WTC11 (cell line): ENCODE results near the gene OR6K2. TPM values are rescaled to one million over a fixed set of nuclear protein-coding genes. Genes with fewer than 3 reads are reported as not detected.

ENCODE experiments used
- ATAC-seq: fragments of 200-7000 bp; cut with Tn5 transposase; 2 replicates; pipeline ENCODE4 v1.10.0; 2021; ENCODE audit warnings: mild to moderate bottlenecking, moderate library complexity
- CTCF ChIA-PET: fragments of 300-600 bp; sonication (Branson Sonifier 250); formaldehyde crosslinking; loops from one replicate; lab custom pipeline; 2021; ENCODE audit warnings: antibody characterized with exemption; lab: Charles Lee
- POLR2A ChIA-PET: fragments of 350-600 bp; sonication (Branson Sonifier 250); formaldehyde crosslinking; loops from one replicate; lab custom pipeline; 2021; ENCODE audit warnings: antibody characterized with exemption; lab: Charles Lee
- DNase-seq: peaks from one replicate; pipeline ENCODE4 v3.0.0; 2021; ENCODE audit warnings: low spot score
- H3K27ac Mint-ChIP-seq: 2 replicates; pipeline ENCODE4 v1.8.0; 2021; ENCODE audit warnings: mixed read lengths
- H3K27me3 Mint-ChIP-seq: 2 replicates; pipeline ENCODE4 v1.8.0; 2021; ENCODE audit warnings: low read depth, mild to moderate bottlenecking, moderate library complexity, mixed read lengths
- H3K36me3 Mint-ChIP-seq: 2 replicates; pipeline ENCODE4 v1.8.0; 2021; ENCODE audit warnings: mixed read lengths
- H3K4me1 Mint-ChIP-seq: 2 replicates; pipeline ENCODE4 v1.8.0; 2022; ENCODE audit warnings: mixed read lengths
- H3K4me3 Mint-ChIP-seq: 2 replicates; pipeline ENCODE4 v1.8.0; 2021; ENCODE audit warnings: mild to moderate bottlenecking, moderate library complexity, mixed read lengths
- H3K9me3 Mint-ChIP-seq: 2 replicates; pipeline ENCODE4 v1.8.0; 2021; ENCODE audit warnings: mixed read lengths
- ARID4B ChIP-seq: sonication (generic); formaldehyde crosslinking; IDR thresholded peaks from 2 replicates; pipeline ENCODE4 v1.8.0; 2023; ENCODE audit warnings: missing genetic modification reagents, mild to moderate bottlenecking, borderline replicate concordance
- FOXP4 ChIP-seq: sonication (generic); formaldehyde crosslinking; IDR thresholded peaks from 2 replicates; pipeline ENCODE4 v1.8.0; 2022; ENCODE audit warnings: mild to moderate bottlenecking, missing genetic modification reagents
- GRHL2 ChIP-seq: fragments of 250-450 bp; sonication (Bioruptor Pico); IDR thresholded peaks from 2 replicates; pipeline ENCODE4 v1.8.0; 2022; ENCODE audit warnings: mild to moderate bottlenecking, moderate library complexity; ENCODE audit not compliant: insufficient replicate concordance, severe bottlenecking
- HMGA2 ChIP-seq: fragments of 250-450 bp; sonication (Bioruptor Pico); IDR thresholded peaks from 2 replicates; pipeline ENCODE4 v1.4.0; 2021; ENCODE audit warnings: mild to moderate bottlenecking, moderate library complexity
- JAZF1 ChIP-seq: fragments of 250-450 bp; sonication (Bioruptor Pico); IDR thresholded peaks from 2 replicates; pipeline ENCODE4 v1.9.0; 2021; ENCODE audit warnings: moderate library complexity, mild to moderate bottlenecking, inconsistent platforms
- JUN ChIP-seq: sonication (generic); formaldehyde crosslinking; IDR thresholded peaks from 2 replicates; pipeline ENCODE4 v1.8.0; 2023; ENCODE audit warnings: mild to moderate bottlenecking, missing genetic modification reagents
- MXD4 ChIP-seq: fragments of 250-450 bp; sonication (Bioruptor Pico); IDR thresholded peaks from 2 replicates; pipeline ENCODE4 v1.8.0; 2021; ENCODE audit warnings: mild to moderate bottlenecking, moderate library complexity, borderline replicate concordance
- MYBL2 ChIP-seq: sonication (generic); formaldehyde crosslinking; IDR thresholded peaks from 2 replicates; pipeline ENCODE4 v1.8.1; 2023; ENCODE audit warnings: mild to moderate bottlenecking, moderate library complexity, missing genetic modification reagents
- NR2C2 ChIP-seq: sonication (generic); formaldehyde crosslinking; IDR thresholded peaks from 2 replicates; pipeline ENCODE4 v1.8.0; 2022; ENCODE audit warnings: mild to moderate bottlenecking, missing genetic modification reagents
- OVOL2 ChIP-seq: fragments of 250-450 bp; sonication (Bioruptor Pico); IDR thresholded peaks from 2 replicates; pipeline ENCODE4 v1.9.0; 2021; ENCODE audit warnings: mild to moderate bottlenecking, borderline replicate concordance
- RELA ChIP-seq: sonication (generic); formaldehyde crosslinking; IDR thresholded peaks from 2 replicates; pipeline ENCODE4 v1.8.1; 2022; ENCODE audit warnings: missing genetic modification reagents, mild to moderate bottlenecking, borderline replicate concordance
- TCF7 ChIP-seq: sonication (generic); formaldehyde crosslinking; IDR thresholded peaks from 2 replicates; pipeline ENCODE4 v1.8.0; 2022; ENCODE audit warnings: mild to moderate bottlenecking, low read depth, missing genetic modification reagents, moderate library complexity
- TP53 ChIP-seq: sonication (generic); formaldehyde crosslinking; IDR thresholded peaks from 2 replicates; pipeline ENCODE4 v1.8.1; 2023; ENCODE audit warnings: mild to moderate bottlenecking, missing genetic modification reagents
- ZNF232 ChIP-seq: sonication (generic); formaldehyde crosslinking; IDR thresholded peaks from 2 replicates; pipeline ENCODE4 v1.8.0; 2022; ENCODE audit warnings: mild to moderate bottlenecking, missing genetic modification reagents
- ZNF317 ChIP-seq: sonication (generic); formaldehyde crosslinking; IDR thresholded peaks from 2 replicates; pipeline ENCODE4 v1.8.1; 2023; ENCODE audit warnings: low read depth, mild to moderate bottlenecking, moderate library complexity, missing genetic modification reagents, borderline replicate concordance
- ZNF532 ChIP-seq: fragments of 250-450 bp; sonication (Bioruptor Pico); IDR thresholded peaks from 2 replicates; pipeline ENCODE4 v1.9.0; 2021; ENCODE audit warnings: mild to moderate bottlenecking, borderline replicate concordance
- ZSCAN18 ChIP-seq: fragments of 250-450 bp; sonication (Bioruptor Pico); IDR thresholded peaks from 2 replicates; pipeline ENCODE4 v2.1.2; 2022; ENCODE audit warnings: mild to moderate bottlenecking, moderate library complexity
- total RNA-seq: library from RNA; stranded (reverse); gene quantifications from 3 replicates; pipeline ENCODE4 v1.2.3, GENCODE V29; 2021

Gene OR6K2
- total RNA-seq, 1 experiment from 2014 or later = not detected

GRCh38 chr1:158686111-158687009 lies 14.1 kb downstream of the OR6K2 start, which contains the start of gene SPTA1 (continued):
- TF ChIP-seq FOXP4 (CRISPR knock-in tag) (no peak), TP53 (CRISPR knock-in tag) (no peak), TCF7 (no peak), HMGA2 (CRISPR knock-in tag) (no peak), RELA (CRISPR knock-in tag) (no peak)

GRCh38 chr1:158685085-158685484 lies 15.4 kb downstream of the OR6K2 start:
- ATAC-seq (no peak), DNase-seq (no peak)

More at GRCh38 chr1:158685085-158685484, 15.4 kb downstream of the OR6K2 start:
- no peak overlapping the region for H3K27ac Mint-ChIP-seq
- H3K27me3 Mint-ChIP-seq = no peaks in the 10 kb centered on the region
- H3K4me3 Mint-ChIP-seq = no peak overlapping the region
- H3K4me1 Mint-ChIP-seq = no peaks in the 10 kb centered on the region
- no peaks in the 10 kb centered on the region for H3K36me3 Mint-ChIP-seq
- no peak for TF ChIP-seq MXD4 (CRISPR knock-in tag)
- no peak for TF ChIP-seq MYBL2 (CRISPR knock-in tag)
- no peak for TF ChIP-seq ARID4B (CRISPR knock-in tag)
- TF ChIP-seq NR2C2 (CRISPR knock-in tag) = no peak
- TF ChIP-seq ZSCAN18 (CRISPR knock-in tag) = no peak
- no peak for TF ChIP-seq GRHL2 (CRISPR knock-in tag)
- TF ChIP-seq ZNF232 (CRISPR knock-in tag) = no peak
- no peak for TF ChIP-seq ZNF532
- TF ChIP-seq JUN (CRISPR knock-in tag) = no peak
- TF ChIP-seq OVOL2 (CRISPR knock-in tag) = no peak
- no peak for TF ChIP-seq JAZF1 (CRISPR knock-in tag)
- TF ChIP-seq ZNF317 (CRISPR knock-in tag) = no peak
- CTCF ChIA-PET = no interaction called here
- peaks cover 5% of the 10 kb centered on the region for H3K9me3 Mint-ChIP-seq
- POLR2A ChIA-PET = no interaction called here
